Sigmoid colon (tissue), 4 donors: ENCODE results near the gene LHPP.

Source experiments
- EP300 ChIP-seq, 4 donors: sonication (generic); formaldehyde crosslinking; IDR thresholded peaks; one replicate each; pipeline ENCODE4 v1.6.1; 2017; ENCODE audit warnings: antibody characterized with exemption in 4 of 4
- POLR2A ChIP-seq, 2 donors: fragments of 450-650 bp; IDR thresholded peaks; one replicate each; pipeline ENCODE4 v1.6.1; 2016; ENCODE audit warnings: antibody characterized with exemption in 2 of 2, mild to moderate bottlenecking in 2 of 2, moderate library complexity in 2 of 2
- POLR2AphosphoS5 ChIP-seq, 4 donors: sonication (generic); formaldehyde crosslinking; IDR thresholded peaks; one replicate each; pipeline ENCODE4 v1.6.1; 2017; ENCODE audit warnings: antibody characterized with exemption in 4 of 4
- TF ChIP-seq, protein P1 (sequence below), 4 experiments: fragments of 450-650 bp in 3 of 4; fragments of 200-600 bp in 1 of 4; IDR thresholded peaks; one replicate each; pipeline ENCODE4 v1.5.1; 2016 to 2019; ENCODE audit warnings: antibody characterized with exemption in 4 of 4, mild to moderate bottlenecking in 3 of 4, moderate library complexity in 2 of 4

DNA sequence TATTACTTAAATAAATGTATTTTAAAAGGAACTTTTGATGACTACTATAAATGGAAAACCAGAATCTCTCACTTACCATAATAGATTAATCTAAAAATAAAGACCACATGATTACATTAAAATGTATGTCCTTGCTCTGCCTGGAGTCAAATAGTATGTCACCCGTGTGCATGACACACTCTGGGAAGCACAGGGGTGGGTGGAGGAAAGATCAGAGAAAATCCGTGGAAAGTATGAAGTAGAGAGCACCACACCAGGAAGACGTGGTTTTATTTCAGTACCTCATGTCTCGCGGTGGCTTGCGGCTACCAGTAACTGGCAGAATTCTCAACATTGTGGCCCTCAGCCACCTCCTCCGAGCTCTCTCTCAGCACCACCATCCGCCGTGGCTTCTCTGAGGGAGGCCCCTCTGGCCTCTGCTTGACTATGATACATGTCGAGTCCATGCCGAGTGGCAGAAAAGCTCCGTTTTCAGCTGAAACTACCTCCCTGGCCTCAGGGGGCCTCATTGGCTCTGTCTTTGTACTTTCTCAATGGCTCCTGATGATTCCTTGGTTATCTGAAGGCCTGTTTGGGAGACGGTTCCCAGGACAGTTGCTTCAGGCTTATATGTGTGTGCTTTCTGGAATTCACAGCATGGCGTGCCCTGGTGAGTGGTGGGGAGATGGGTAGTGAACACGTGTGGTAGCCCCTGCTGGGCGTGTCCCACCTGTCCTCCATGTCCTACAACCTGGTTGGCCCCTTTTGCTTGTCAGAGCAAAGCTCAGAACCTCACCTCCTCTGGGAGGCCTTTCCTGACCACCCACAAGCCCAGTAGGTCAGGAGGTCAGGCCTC is 49.8 kb downstream of the LHPP start:
- TF ChIP-seq EP300 (IDR thresholded peaks at IDR 0.05) (no peak), POLR2AphosphoS5 (IDR thresholded peaks at IDR 0.05) (no peak), POLR2A (IDR thresholded peaks at IDR 0.05) (no peak)
- TF ChIP-seq, protein P1, sequence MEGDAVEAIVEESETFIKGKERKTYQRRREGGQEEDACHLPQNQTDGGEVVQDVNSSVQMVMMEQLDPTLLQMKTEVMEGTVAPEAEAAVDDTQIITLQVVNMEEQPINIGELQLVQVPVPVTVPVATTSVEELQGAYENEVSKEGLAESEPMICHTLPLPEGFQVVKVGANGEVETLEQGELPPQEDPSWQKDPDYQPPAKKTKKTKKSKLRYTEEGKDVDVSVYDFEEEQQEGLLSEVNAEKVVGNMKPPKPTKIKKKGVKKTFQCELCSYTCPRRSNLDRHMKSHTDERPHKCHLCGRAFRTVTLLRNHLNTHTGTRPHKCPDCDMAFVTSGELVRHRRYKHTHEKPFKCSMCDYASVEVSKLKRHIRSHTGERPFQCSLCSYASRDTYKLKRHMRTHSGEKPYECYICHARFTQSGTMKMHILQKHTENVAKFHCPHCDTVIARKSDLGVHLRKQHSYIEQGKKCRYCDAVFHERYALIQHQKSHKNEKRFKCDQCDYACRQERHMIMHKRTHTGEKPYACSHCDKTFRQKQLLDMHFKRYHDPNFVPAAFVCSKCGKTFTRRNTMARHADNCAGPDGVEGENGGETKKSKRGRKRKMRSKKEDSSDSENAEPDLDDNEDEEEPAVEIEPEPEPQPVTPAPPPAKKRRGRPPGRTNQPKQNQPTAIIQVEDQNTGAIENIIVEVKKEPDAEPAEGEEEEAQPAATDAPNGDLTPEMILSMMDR (IDR thresholded peaks at IDR 0.05), result no peak
